Measurements from ENCODE around the gene NT5C2.
A peak's percentile ranks its signal among the peaks of the same experiment; 100 is the strongest.

Gene NT5C2

GRCh38 chr10:103060575-103060974, 132.5 kb downstream of the NT5C2 start:
- Mint-ChIP-seq H3K4me1 (no peaks in the 10 kb centered on the region), H3K4me3 (no peak overlapping the region), H3K36me3 (ENCODE audit: low read depth) (peaks cover 15% of the 10 kb centered on the region), H3K27ac (no peak overlapping the region), H3K9me3 (no peaks in the 10 kb centered on the region), H3K27me3 (ENCODE audit: low read depth, poor library complexity) (peaks cover 3% of the 10 kb centered on the region)
- TF ChIP-seq CTCF (IDR thresholded peaks at IDR 0.05): no peak
- no peak for DNase-seq

- no peak for TF ChIP-seq CTCF (IDR thresholded peaks at IDR 0.05)
- no peak for DNase-seq
- Mint-ChIP-seq H3K4me1 (peaks cover 19% of the 10 kb centered on the region), H3K36me3 (ENCODE audit: low read depth) (peaks cover 15% of the 10 kb centered on the region), H3K27ac (peak overlapping the region; percentile 18), H3K27me3 (ENCODE audit: low read depth, poor library complexity) (peaks cover 3% of the 10 kb centered on the region), H3K4me3 (no peak overlapping the region), H3K9me3 (no peaks in the 10 kb centered on the region)
Observed at GRCh38 chr10:103058034-103058433, 135.0 kb downstream of the NT5C2 start.

DNA sequence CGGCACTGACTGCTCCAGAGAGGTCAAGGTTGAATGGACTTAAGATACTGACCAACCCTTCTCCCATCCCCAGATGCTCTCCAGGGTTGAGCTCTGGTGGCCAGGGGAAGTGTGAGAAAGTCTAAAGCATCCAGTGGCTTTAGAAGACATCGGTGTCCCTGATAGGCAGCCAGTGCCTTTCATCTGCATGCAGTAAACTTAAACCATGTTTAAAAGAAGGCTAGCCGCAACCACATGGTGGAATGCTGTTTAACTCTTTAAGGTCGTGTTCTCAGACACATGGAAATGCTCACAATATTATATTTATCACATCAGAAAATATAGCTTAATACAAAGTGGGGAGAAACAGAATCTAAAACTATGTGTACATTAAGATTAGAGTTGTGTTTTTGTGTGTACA, 138.0 kb downstream of the NT5C2 start:
- H3K4me1 Mint-ChIP-seq: peaks cover 19% of the 10 kb centered on the region
- H3K27ac Mint-ChIP-seq: no peak overlapping the region
- peaks cover 7% of the 10 kb centered on the region for H3K27me3 Mint-ChIP-seq (ENCODE audit: low read depth, poor library complexity)
- no peak for DNase-seq
- no peaks in the 10 kb centered on the region for H3K9me3 Mint-ChIP-seq
- no peak overlapping the region for H3K4me3 Mint-ChIP-seq
- H3K36me3 Mint-ChIP-seq (ENCODE audit: low read depth): peaks cover 15% of the 10 kb centered on the region
- TF ChIP-seq CTCF (IDR thresholded peaks at IDR 0.05): no peak

GRCh38 chr10:103054621-103055020, 138.5 kb downstream of the NT5C2 start:
- Mint-ChIP-seq H3K36me3 (ENCODE audit: low read depth) (peaks cover 15% of the 10 kb centered on the region), H3K4me3 (no peak overlapping the region), H3K9me3 (no peaks in the 10 kb centered on the region), H3K27ac (no peak overlapping the region), H3K27me3 (ENCODE audit: low read depth, poor library complexity) (peaks cover 7% of the 10 kb centered on the region), H3K4me1 (peaks cover 19% of the 10 kb centered on the region)
- no peak for DNase-seq
- TF ChIP-seq CTCF (IDR thresholded peaks at IDR 0.05): no peak

- Mint-ChIP-seq H3K4me1 (peaks cover 19% of the 10 kb centered on the region), H3K36me3 (ENCODE audit: low read depth) (peaks cover 15% of the 10 kb centered on the region), H3K27ac (no peak overlapping the region), H3K4me3 (peak overlapping the region; percentile 63), H3K27me3 (ENCODE audit: low read depth, poor library complexity) (peaks cover 7% of the 10 kb centered on the region), H3K9me3 (no peaks in the 10 kb centered on the region)
- peak; percentile 35 for DNase-seq
- TF ChIP-seq CTCF (IDR thresholded peaks at IDR 0.05): no peak
Observed at GRCh38 chr10:103053659-103054581, 139.2 kb downstream of the NT5C2 start.

GRCh38 chr10:103049237-103049636, 143.8 kb downstream of the NT5C2 start:
- no peak for TF ChIP-seq CTCF (IDR thresholded peaks at IDR 0.05)
- Mint-ChIP-seq H3K27ac (no peak overlapping the region), H3K36me3 (ENCODE audit: low read depth) (no peaks in the 10 kb centered on the region), H3K9me3 (no peaks in the 10 kb centered on the region), H3K27me3 (ENCODE audit: low read depth, poor library complexity) (peaks cover 8% of the 10 kb centered on the region), H3K4me3 (no peak overlapping the region), H3K4me1 (peaks cover 8% of the 10 kb centered on the region)
- no peak for DNase-seq

Measured in nephron progenitor cell (in vitro differentiated cells).